DND-41 (cell line): ENCODE results near the gene MND1.

Source experiments
- ATAC-seq: fragments of 200-7000 bp; cut with Tn5 transposase; 3 replicates; pipeline ENCODE4 v1.9.1; 2021; ENCODE audit warnings: low read depth; ENCODE audit not compliant: insufficient read depth
- DNase-seq: peaks from one replicate; pipeline ENCODE4 v3.0.0-alpha.2; 2020
- H2AFZ ChIP-seq: 2 replicates; pipeline ENCODE4 v1.6.0; 2012; ENCODE audit warnings: low read depth, low read length
- H3K27ac ChIP-seq: 2 replicates; pipeline ENCODE4 v1.5.1; 2012; ENCODE audit warnings: low read length, inconsistent platforms
- H3K27me3 ChIP-seq: fragments of 200-600 bp; sonication (generic); 2 replicates; pipeline ENCODE4 v1.6.0; 2012; ENCODE audit warnings: low read length, mild to moderate bottlenecking, inconsistent platforms; ENCODE audit not compliant: insufficient read depth, poor library complexity
- H3K36me3 ChIP-seq: 2 replicates; pipeline ENCODE4 v1.5.1; 2012; ENCODE audit warnings: low read length, inconsistent platforms; ENCODE audit not compliant: insufficient read depth
- H3K4me1 ChIP-seq: 2 replicates; pipeline ENCODE4 v1.5.1; 2012; ENCODE audit warnings: mild to moderate bottlenecking, low read length; ENCODE audit not compliant: insufficient read depth
- H3K4me2 ChIP-seq: 2 replicates; pipeline ENCODE4 v1.6.0; 2012; ENCODE audit warnings: mild to moderate bottlenecking, moderate library complexity, low read length, inconsistent platforms; ENCODE audit not compliant: insufficient read depth
- H3K4me3 ChIP-seq, 2 experiments: fragments of 200-600 bp in 1 of 2; shearing (Covaris generic) in 1 of 2; 2 replicates each; pipeline ENCODE4 v1.5.1; 2012 to 2016; ENCODE audit warnings: inconsistent platforms in 2 of 2, low read length in 2 of 2, mild to moderate bottlenecking in 2 of 2, low read depth in 1 of 2, moderate library complexity in 1 of 2
- H3K79me2 ChIP-seq: 2 replicates; pipeline ENCODE4 v1.6.0; 2012; ENCODE audit warnings: low read length, inconsistent platforms; ENCODE audit not compliant: insufficient read depth
- H3K9ac ChIP-seq: 2 replicates; pipeline ENCODE4 v1.6.0; 2012; ENCODE audit warnings: low read depth, mild to moderate bottlenecking, inconsistent platforms, low read length, moderate library complexity
- H3K9me3 ChIP-seq: 2 replicates; pipeline ENCODE4 v1.5.1; 2012; ENCODE audit warnings: low read length, moderate library complexity, mild to moderate bottlenecking, inconsistent platforms; ENCODE audit not compliant: insufficient read depth, severe bottlenecking
- H4K20me1 ChIP-seq: 2 replicates; pipeline ENCODE4 v1.6.0; 2012; ENCODE audit warnings: low read length; ENCODE audit not compliant: insufficient read depth
- CTCF ChIP-seq: IDR thresholded peaks from 2 replicates; pipeline ENCODE4 v1.5.1; 2012; ENCODE audit warnings: borderline replicate concordance, low read length, moderate library complexity, mild to moderate bottlenecking; ENCODE audit not compliant: poor library complexity, severe bottlenecking; ENCODE audit errors: extremely low read depth
- EZH2 ChIP-seq: IDR thresholded peaks from 3 replicates; pipeline ENCODE4 v1.6.1; 2012; ENCODE audit warnings: borderline replicate concordance, low read depth, mild to moderate bottlenecking, moderate library complexity, low read length, inconsistent platforms; ENCODE audit not compliant: severe bottlenecking

Gene MND1

GRCh38 chr4:153347117-153347516 lies 2.6 kb downstream of the MND1 start:
- ATAC-seq: no peak
- Histone ChIP-seq H3K36me3 (peaks cover 29% of the 10 kb centered on the region), H3K27me3 (no peaks in the 10 kb centered on the region), H4K20me1 (no peaks in the 10 kb centered on the region), H2AFZ (no peak overlapping the region), H3K4me3 (peak overlapping the region; percentile 10 to 59; a peak in 3 of 4 replicates), H3K9ac (peak overlapping the region; percentile 99), H3K9me3 (no peaks in the 10 kb centered on the region), H3K27ac (peak overlapping the region; percentile 100), H3K4me1 (peaks cover 85% of the 10 kb centered on the region), H3K4me2 (peak overlapping the region; percentile 70), H3K79me2 (peaks cover 93% of the 10 kb centered on the region)
- no peak for DNase-seq
- no peak for TF ChIP-seq CTCF
- TF ChIP-seq EZH2: no peak

DNA sequence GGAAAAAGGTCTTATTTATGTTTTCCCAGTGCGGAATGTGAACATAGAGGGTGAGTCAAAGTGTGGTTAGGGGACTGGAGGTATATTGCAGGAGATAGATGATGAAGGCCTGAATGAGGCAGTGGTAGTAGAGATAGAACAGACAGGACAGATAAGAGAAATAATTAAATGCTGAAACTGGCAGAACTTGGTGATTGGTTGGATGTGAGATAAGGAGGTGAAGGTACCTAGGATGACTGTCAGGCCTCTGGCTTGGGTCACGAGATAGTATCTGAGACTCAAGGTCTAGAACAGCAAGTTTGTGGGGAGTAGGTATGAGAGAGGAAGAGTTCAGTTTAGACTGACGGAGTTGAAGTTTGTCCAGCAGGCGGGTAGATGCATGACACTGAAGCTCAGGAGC lies 3.5 kb downstream of the MND1 start:
- H3K27ac ChIP-seq: peak overlapping the region; percentile 100

GRCh38 chr4:153349206-153349805 lies 4.8 kb downstream of the MND1 start:
- no peaks in the 10 kb centered on the region for H4K20me1 ChIP-seq
- H3K9ac ChIP-seq: peak overlapping the region; percentile 1; the same call in 1 of the 2 replicates
- H3K27me3 ChIP-seq: no peaks in the 10 kb centered on the region
- no peak for ATAC-seq
- no peak overlapping the region for H3K4me3 ChIP-seq
- peaks cover 93% of the 10 kb centered on the region for H3K79me2 ChIP-seq
- no peaks in the 10 kb centered on the region for H3K9me3 ChIP-seq
- H3K36me3 ChIP-seq: peaks cover 41% of the 10 kb centered on the region
- H2AFZ ChIP-seq: no peak overlapping the region
- TF ChIP-seq EZH2: no peak
- no peak for TF ChIP-seq CTCF
- peak overlapping the region; percentile 70 for H3K4me2 ChIP-seq
- DNase-seq: no peak
- H3K4me1 ChIP-seq: peaks cover 84% of the 10 kb centered on the region
- peak overlapping the region; percentile 100 for H3K27ac ChIP-seq

More for the DNA sequence above, 3.5 kb downstream of the MND1 start:
- no peak overlapping the region for H2AFZ ChIP-seq
- H4K20me1 ChIP-seq: no peaks in the 10 kb centered on the region
- peaks cover 93% of the 10 kb centered on the region for H3K79me2 ChIP-seq
- ATAC-seq (peak; percentile 18; the same call in 2 of the 3 replicates), DNase-seq (peak; percentile 56)
- TF ChIP-seq EZH2 (no peak), CTCF (peak; percentile 36)
- H3K9ac ChIP-seq: peak overlapping the region; percentile 99
- H3K4me2 ChIP-seq: peak overlapping the region; percentile 70
- peaks cover 37% of the 10 kb centered on the region for H3K36me3 ChIP-seq
- peaks cover 85% of the 10 kb centered on the region for H3K4me1 ChIP-seq
- no peaks in the 10 kb centered on the region for H3K9me3 ChIP-seq
- no peaks in the 10 kb centered on the region for H3K27me3 ChIP-seq
- peak overlapping the region in 1 of 2 experiments; percentile 59; a peak in 2 of 4 replicates for H3K4me3 ChIP-seq
